H9 (cell line): Measurements from ENCODE around the gene GSTT2B. TPM values are rescaled to one million over a fixed set of nuclear protein-coding genes. Genes with fewer than 3 reads are reported as not detected.

Experiments
- DNase-seq: peaks from one replicate; pipeline ENCODE4 v3.0.0-alpha.2; 2017
- H2AFZ ChIP-seq: one replicate; pipeline ENCODE4 v1.6.1; 2013; ENCODE audit warnings: mild to moderate bottlenecking, low read length, control low read depth, moderate library complexity
- H2AK5ac ChIP-seq: 2 replicates; pipeline ENCODE4 v1.6.1; 2013; ENCODE audit warnings: low read length, control low read depth, mixed read lengths; ENCODE audit not compliant: insufficient read length
- H2BK120ac ChIP-seq: one replicate; pipeline ENCODE4 v1.6.1; 2013; ENCODE audit warnings: low read depth, mild to moderate bottlenecking, low read length, control low read depth, inconsistent platforms; ENCODE audit not compliant: poor library complexity, severe bottlenecking
- H2BK12ac ChIP-seq: 2 replicates; pipeline ENCODE4 v1.6.1; 2013; ENCODE audit warnings: low read length, control low read depth, mixed read lengths, low read depth; ENCODE audit not compliant: insufficient read length
- H2BK15ac ChIP-seq: 2 replicates; pipeline ENCODE4 v1.6.1; 2013; ENCODE audit warnings: low read depth, low read length, control low read depth
- H2BK20ac ChIP-seq: one replicate; pipeline ENCODE4 v1.6.1; 2013; ENCODE audit warnings: low read depth, mild to moderate bottlenecking, low read length, control low read depth, inconsistent platforms; ENCODE audit not compliant: poor library complexity, severe bottlenecking
- H2BK5ac ChIP-seq: 2 replicates; pipeline ENCODE4 v1.6.1; 2013; ENCODE audit warnings: low read length, control low read depth, mixed read lengths; ENCODE audit not compliant: insufficient read length
- H3K14ac ChIP-seq: 2 replicates; pipeline ENCODE4 v1.6.1; 2013; ENCODE audit warnings: low read length, control low read depth; ENCODE audit not compliant: insufficient read depth
- H3K18ac ChIP-seq: 2 replicates; pipeline ENCODE4 v1.6.1; 2013; ENCODE audit warnings: low read depth, mild to moderate bottlenecking, mixed read lengths, low read length, control low read depth; ENCODE audit not compliant: insufficient read length
- H3K23ac ChIP-seq: 2 replicates; pipeline ENCODE4 v1.6.1; 2013; ENCODE audit warnings: low read length, control low read depth, mixed read lengths, low read depth; ENCODE audit not compliant: insufficient read length
- H3K23me2 ChIP-seq: 2 replicates; pipeline ENCODE4 v1.6.1; 2013; ENCODE audit warnings: low read depth, mild to moderate bottlenecking, mixed read lengths, low read length, control low read depth; ENCODE audit not compliant: insufficient read length, poor library complexity, severe bottlenecking
- H3K27ac ChIP-seq: 2 replicates; pipeline ENCODE4 v1.5.1; 2013; ENCODE audit warnings: low read length, control low read depth, mixed read lengths, low read depth; ENCODE audit not compliant: insufficient read length
- H3K27me3 ChIP-seq: 2 replicates; pipeline ENCODE4 v1.6.1; 2013; ENCODE audit warnings: low read length, control low read depth, inconsistent platforms; ENCODE audit not compliant: insufficient read depth
- H3K4ac ChIP-seq: 2 replicates; pipeline ENCODE4 v1.6.1; 2013; ENCODE audit warnings: low read depth, mild to moderate bottlenecking, control low read depth, inconsistent platforms, low read length, moderate library complexity
- H3K4me1 ChIP-seq: 2 replicates; pipeline ENCODE4 v1.6.1; 2013; ENCODE audit warnings: low read length, control low read depth, inconsistent platforms; ENCODE audit not compliant: insufficient read depth
- H3K4me2 ChIP-seq: 2 replicates; pipeline ENCODE4 v1.6.1; 2013; ENCODE audit warnings: low read length, control low read depth, mixed read lengths; ENCODE audit not compliant: insufficient read length, insufficient read depth
- H3K56ac ChIP-seq: 2 replicates; pipeline ENCODE4 v1.6.1; 2013; ENCODE audit warnings: low read depth, mild to moderate bottlenecking, mixed read lengths, low read length, control low read depth; ENCODE audit not compliant: insufficient read length
- H3K79me1 ChIP-seq: 2 replicates; pipeline ENCODE4 v1.6.1; 2013; ENCODE audit warnings: low read depth, mild to moderate bottlenecking, moderate library complexity, low read length, control low read depth, inconsistent platforms; ENCODE audit not compliant: insufficient read depth, poor library complexity, severe bottlenecking
- H3K79me2 ChIP-seq: 2 replicates; pipeline ENCODE4 v1.6.1; 2013; ENCODE audit warnings: low read length, control low read depth, inconsistent platforms; ENCODE audit not compliant: insufficient read depth
- H3K9ac ChIP-seq: 2 replicates; pipeline ENCODE4 v1.6.1; 2013; ENCODE audit warnings: low read length, control low read depth, mixed read lengths; ENCODE audit not compliant: insufficient read length; ENCODE audit errors: extremely low read depth
- H3K9me3 ChIP-seq: one replicate; pipeline ENCODE4 v1.6.1; 2013; ENCODE audit warnings: low read depth, low read length, inconsistent platforms; ENCODE audit not compliant: control insufficient read depth
- H3T11ph ChIP-seq: one replicate; pipeline ENCODE4 v1.6.1; 2013; ENCODE audit warnings: mild to moderate bottlenecking, low read length, control low read depth, inconsistent platforms
- H4K20me1 ChIP-seq: one replicate; pipeline ENCODE4 v1.6.1; 2013; ENCODE audit not compliant: control insufficient read depth, insufficient read length, insufficient read depth
- H4K5ac ChIP-seq: 2 replicates; pipeline ENCODE4 v1.6.1; 2013; ENCODE audit warnings: low read depth, mild to moderate bottlenecking, mixed read lengths, low read length, control low read depth; ENCODE audit not compliant: insufficient read length
- H4K8ac ChIP-seq: replicated peaks from 2 replicates; pipeline ENCODE4 v1.6.1; 2013; ENCODE audit warnings: low read length, control low read depth, mixed read lengths, low read depth; ENCODE audit not compliant: insufficient read length
- H4K91ac ChIP-seq: 2 replicates; pipeline ENCODE4 v1.6.1; 2013; ENCODE audit warnings: low read depth, mild to moderate bottlenecking, moderate library complexity, mixed read lengths, low read length, control low read depth; ENCODE audit not compliant: insufficient read length
- H3K27ac Mint-ChIP-seq, 3 experiments: 2 replicates in 2 of 3; 3 replicates in 1 of 3; pipeline ENCODE4 v1.8.0; 2020 to 2021; ENCODE audit warnings: mixed read lengths in 3 of 3, mild to moderate bottlenecking in 1 of 3, moderate library complexity in 1 of 3
- H3K27me3 Mint-ChIP-seq: 2 replicates; pipeline ENCODE4 v1.8.0; 2021; ENCODE audit warnings: low read depth, mild to moderate bottlenecking, moderate library complexity, mixed read lengths
- H3K36me3 Mint-ChIP-seq, 3 experiments: 2 replicates in 2 of 3; 3 replicates in 1 of 3; pipeline ENCODE4 v1.8.0; 2020 to 2021; ENCODE audit warnings: low read depth in 3 of 3, mixed read lengths in 3 of 3; ENCODE audit not compliant: insufficient read depth in 1 of 3
- H3K4me1 Mint-ChIP-seq, 2 experiments: 2 replicates each; pipeline ENCODE4 v1.8.0; 2020; ENCODE audit warnings: mixed read lengths in 2 of 2
- H3K4me3 Mint-ChIP-seq, 2 experiments: 2 replicates in 1 of 2; 3 replicates in 1 of 2; pipeline ENCODE4 v1.8.0; 2020 to 2021; ENCODE audit warnings: mild to moderate bottlenecking in 2 of 2, mixed read lengths in 2 of 2, moderate library complexity in 1 of 2
- H3K9me3 Mint-ChIP-seq, 2 experiments: 2 replicates in 1 of 2; 3 replicates in 1 of 2; pipeline ENCODE4 v1.8.0; 2020; ENCODE audit warnings: mild to moderate bottlenecking in 2 of 2, mixed read lengths in 2 of 2, moderate library complexity in 1 of 2
- CTCF ChIP-seq: fragments of 200-600 bp; sonication (generic); conservative IDR thresholded peaks from 3 replicates; pipeline ENCODE4 v1.8.0; 2021; ENCODE audit warnings: antibody characterized with exemption, mild to moderate bottlenecking
- WGBS: extraction: QIAGEN DNeasy Blood & Tissue Kit; methylation state at CpG from one replicate; pipeline ENCODE4 v1.1.7; 2013; ENCODE audit warnings: missing lambda C conversion rate, low lambda C conversion rate, mixed read lengths; ENCODE audit not compliant: insufficient read length; ENCODE audit errors: extremely low coverage; 5-methylcytosine and 5-hydroxymethylcytosine counted together
- total RNA-seq: library from RNA; stranded (reverse); gene quantifications from 2 replicates; pipeline ENCODE4 v1.2.1, GENCODE V29; 2021

Gene GSTT2B
- total RNA-seq, 1 experiment from 2014 or later, result 4.5 TPM

GRCh38 chr22:24005201-24005600, 44.2 kb upstream of the GSTT2B start, which contains the start of gene GSTT4:
TSS of gene GSTT4 (minus strand) at chr22:24005453. CDS start at chr22:24005356, 97 bp downstream.
- Histone ChIP-seq H3K27ac (no peak within 1 kb of the TSS), H3K79me1 (no peaks in the 10 kb centered on the region), H3K79me2 (no peaks in the 10 kb centered on the region), H3K9ac (no peak within 1 kb of the TSS), H3K56ac (no peak within 1 kb of the TSS), H3K4me1 (peaks cover 3% of the 10 kb centered on the region; the same call in 1 of the 2 replicates), H3K23me2 (no peaks in the 10 kb centered on the region), H2BK120ac (no peak within 1 kb of the TSS), H3T11ph (no peak within 1 kb of the TSS), H2AK5ac (no peak within 1 kb of the TSS), H2AFZ (no peak within 1 kb of the TSS), H3K18ac (no peak within 1 kb of the TSS), H2BK15ac (no peak within 1 kb of the TSS), H4K20me1 (peaks cover 2% of the 10 kb centered on the region), H2BK20ac (no peak within 1 kb of the TSS), H3K4ac (no peak within 1 kb of the TSS), H2BK5ac (no peak within 1 kb of the TSS), H3K4me2 (no peak within 1 kb of the TSS), H2BK12ac (no peak within 1 kb of the TSS), H4K8ac (no peak within 1 kb of the TSS), H3K23ac (no peak within 1 kb of the TSS), H3K14ac (peak within 1 kb of the TSS; percentile 21; the same call in 1 of the 2 replicates), H3K27me3 (no peaks in the 10 kb centered on the region; the same call in 1 of the 2 replicates), H3K9me3 (no peaks in the 10 kb centered on the region), H4K5ac (no peak within 1 kb of the TSS), H4K91ac (no peak within 1 kb of the TSS)
- peak within 1 kb of the TSS in 1 of 3 experiments; percentile 67; a peak in 1 of 7 replicates for H3K27ac Mint-ChIP-seq
- WGBS, result no CpG with 5 or more reads among the region's 6 CpGs
- H3K36me3 Mint-ChIP-seq, result no peaks in the 10 kb centered on the region; a peak in 3 of 7 replicates
- peaks cover 12 to 18% of the 10 kb centered on the region in 2 experiments for H3K4me1 Mint-ChIP-seq
- peaks cover 0 to 4% of the 10 kb centered on the region in 2 experiments; a peak in 2 of 5 replicates for H3K9me3 Mint-ChIP-seq
- no peak within 1 kb of the TSS; a peak in 1 of 5 replicates for H3K4me3 Mint-ChIP-seq
- no peak for DNase-seq
- TF ChIP-seq CTCF, result no peak
- H3K27me3 Mint-ChIP-seq, result peaks cover 13% of the 10 kb centered on the region
